Activated CD8-positive, alpha-beta memory T cell treated with anti-CD3 and anti-CD28 coated beads, Interleukin-2, amount 50 U/mL, for 1 hour (primary cell): ENCODE results near the gene GRID1.

Experiments
- DNase-seq: peaks from one replicate; pipeline ENCODE4 v3.0.0-alpha.2; 2020; ENCODE audit errors: extremely low read depth

The GRID1 gene

GRCh38 chr10:86314616-86315548, 51.7 kb downstream of the GRID1 start:
- no peak for DNase-seq

- no peak for DNase-seq
Observed at GRCh38 chr10:86313621-86314041, 53.0 kb downstream of the GRID1 start.

- no peak for DNase-seq
Observed at GRCh38 chr10:86312701-86313270, 53.8 kb downstream of the GRID1 start.

- DNase-seq: no peak
Observed at GRCh38 chr10:86311906-86312305, 54.7 kb downstream of the GRID1 start.

- DNase-seq: no peak
Observed at GRCh38 chr10:86311190-86311589, 55.4 kb downstream of the GRID1 start.

GRCh38 chr10:86310702-86311101, 55.9 kb downstream of the GRID1 start:
- no peak for DNase-seq

GRCh38 chr10:86310291-86310690, 56.3 kb downstream of the GRID1 start:
- DNase-seq: no peak

GRCh38 chr10:86308056-86308455, 58.5 kb downstream of the GRID1 start:
- no peak for DNase-seq

GRCh38 chr10:86306628-86307278, 59.8 kb downstream of the GRID1 start:
- no peak for DNase-seq

GRCh38 chr10:86305521-86305920, 61.1 kb downstream of the GRID1 start:
- no peak for DNase-seq

- DNase-seq: no peak
Observed at GRCh38 chr10:86304436-86304835, 62.2 kb downstream of the GRID1 start.

GRCh38 chr10:86303626-86304025, 63.0 kb downstream of the GRID1 start:
- no peak for DNase-seq

GRCh38 chr10:86301971-86302370, 64.6 kb downstream of the GRID1 start:
- no peak for DNase-seq

- no peak for DNase-seq
Observed at GRCh38 chr10:86300931-86301830, 65.4 kb downstream of the GRID1 start.

- no peak for DNase-seq
Observed at GRCh38 chr10:86300399-86300925, 66.1 kb downstream of the GRID1 start.

GRCh38 chr10:86299562-86299961, 67.0 kb downstream of the GRID1 start:
- no peak for DNase-seq

GRCh38 chr10:86298501-86299001, 68.0 kb downstream of the GRID1 start:
- DNase-seq: no peak

GRCh38 chr10:86295791-86296190, 70.8 kb downstream of the GRID1 start:
- no peak for DNase-seq

- DNase-seq: no peak
Observed at GRCh38 chr10:86295351-86295750, 71.2 kb downstream of the GRID1 start.

- no peak for DNase-seq
Observed at GRCh38 chr10:86294346-86295265, 72.0 kb downstream of the GRID1 start.
